CD8-positive, alpha-beta memory T cell (primary cell): ENCODE results near the gene NCK2. TPM values are rescaled to one million over a fixed set of nuclear protein-coding genes. Genes with fewer than 3 reads are reported as not detected.

Experiments
- CTCF ChIA-PET: fragments of 350-600 bp; sonication (Branson Sonifier 250); formaldehyde crosslinking; loops from one replicate; lab custom pipeline; 2021; ENCODE audit warnings: antibody characterized with exemption; lab: Charles Lee
- POLR2A ChIA-PET: fragments of 350-600 bp; sonication (Branson Sonifier 250); formaldehyde crosslinking; loops from one replicate; lab custom pipeline; 2021; ENCODE audit warnings: antibody characterized with exemption; lab: Charles Lee
- DNase-seq, 5 donors: peaks; one replicate each; pipeline versions ENCODE4 v3.0.0 to v3.0.0-alpha.2; 2020 to 2022; ENCODE audit warnings: mixed read lengths in 1 of 5
- H3K27ac ChIP-seq: one replicate; pipeline ENCODE4 v1.7.0; 2013; ENCODE audit warnings: low read depth, mild to moderate bottlenecking, low read length, moderate library complexity
- H3K27me3 ChIP-seq: 2 replicates; pipeline ENCODE4 v1.7.0; 2013; ENCODE audit warnings: low read length, mild to moderate bottlenecking; ENCODE audit not compliant: insufficient read depth, poor library complexity, severe bottlenecking
- H3K36me3 ChIP-seq: 2 replicates; pipeline ENCODE4 v1.7.0; 2013; ENCODE audit warnings: mild to moderate bottlenecking, low read length, moderate library complexity; ENCODE audit not compliant: insufficient read depth
- H3K4me1 ChIP-seq: 2 replicates; pipeline ENCODE4 v1.7.0; 2013; ENCODE audit warnings: mild to moderate bottlenecking, low read length, moderate library complexity; ENCODE audit not compliant: insufficient read depth
- H3K4me3 ChIP-seq: 2 replicates; pipeline ENCODE4 v1.7.0; 2013; ENCODE audit warnings: mild to moderate bottlenecking, low read length
- H3K9me3 ChIP-seq: 2 replicates; pipeline ENCODE4 v1.7.0; 2013; ENCODE audit warnings: mild to moderate bottlenecking, low read length
- H3K27ac Mint-ChIP-seq, 8 donors: one replicate each; pipeline ENCODE4 v1.8.0; 2020 to 2021; ENCODE audit warnings: mixed read lengths in 8 of 8, mild to moderate bottlenecking in 6 of 8, inconsistent platforms in 3 of 8, moderate library complexity in 3 of 8
- H3K27me3 Mint-ChIP-seq, 2 donors: one replicate each; pipeline ENCODE4 v1.8.0; 2020 to 2021; ENCODE audit warnings: mixed read lengths in 2 of 2, mild to moderate bottlenecking in 1 of 2, moderate library complexity in 1 of 2
- H3K36me3 Mint-ChIP-seq, 3 donors: one replicate each; pipeline ENCODE4 v1.8.0; 2020 to 2021; ENCODE audit warnings: mixed read lengths in 3 of 3, inconsistent platforms in 1 of 3, mild to moderate bottlenecking in 1 of 3
- H3K4me1 Mint-ChIP-seq, 3 donors: one replicate each; pipeline ENCODE4 v1.8.0; 2020 to 2021; ENCODE audit warnings: mixed read lengths in 3 of 3, inconsistent platforms in 1 of 3, mild to moderate bottlenecking in 1 of 3
- H3K4me3 Mint-ChIP-seq, 7 donors: one replicate each; pipeline ENCODE4 v1.8.0; 2020 to 2021; ENCODE audit warnings: mixed read lengths in 7 of 7, mild to moderate bottlenecking in 6 of 7, moderate library complexity in 4 of 7, inconsistent platforms in 2 of 7
- H3K9me3 Mint-ChIP-seq, 5 donors: one replicate each; pipeline ENCODE4 v1.8.0; 2020 to 2022; ENCODE audit warnings: mixed read lengths in 5 of 5, mild to moderate bottlenecking in 3 of 5, moderate library complexity in 2 of 5, inconsistent platforms in 1 of 5
- polyA plus RNA-seq: library from polyadenylated mRNA; unstranded; fragments of 300-500 nt; fragmentation: Illumina TruSeq; gene quantifications from one replicate; pipeline ENCODE4 v1.2.3, GENCODE V29; 2021
- total RNA-seq, 2 experiments: library from RNA; stranded (reverse); gene quantifications; one replicate each; pipeline ENCODE4 v1.2.3, GENCODE V29; 2021

The NCK2 gene
- total and polyA plus RNA-seq, 3 experiments from 2014 or later: 72.4 to 77.9 (median 76.1) TPM

- H3K36me3 ChIP-seq: no peaks in the 10 kb centered on the region
- Mint-ChIP-seq H3K27me3 (peaks cover 0 to 3% of the 10 kb centered on the region in 2 donors), H3K4me3 (peak overlapping the region in 6 of 7 donors; percentile 35 to 83 (median 78))
Observed at GRCh38 chr2:105793196-105793975, 48.7 kb downstream of the NCK2 start.

GRCh38 chr2:105794926-105795574 is 50.3 kb downstream of the NCK2 start:
- no peaks in the 10 kb centered on the region for H3K36me3 ChIP-seq
- Mint-ChIP-seq H3K4me1 (peaks cover 91 to 99% (median 98%) of the 10 kb centered on the region in 3 donors), H3K9me3 (no peaks in the 10 kb centered on the region), H3K27me3 (peaks cover 0 to 3% of the 10 kb centered on the region in 2 donors), H3K27ac (peak overlapping the region; percentile 85 to 98 (median 94)), H3K36me3 (peaks cover 0 to 6% (median 6%) of the 10 kb centered on the region in 3 donors), H3K4me3 (peak overlapping the region; percentile 65 to 92 (median 79))
- peaks cover 97% of the 10 kb centered on the region for H3K4me1 ChIP-seq
- ChIA-PET POLR2A (no interaction called here), CTCF (interaction anchor here (6.0 kb wide), 1 partner anchor 7 kb away, joined by 25 read pairs; no protein-coding TSS in a partner anchor)
- DNase-seq: no peak
- H3K27me3 ChIP-seq: no peaks in the 10 kb centered on the region
- H3K9me3 ChIP-seq: no peaks in the 10 kb centered on the region
- H3K4me3 ChIP-seq: peak overlapping the region; percentile 24
- no peak overlapping the region for H3K27ac ChIP-seq

More at GRCh38 chr2:105793196-105793975, 48.7 kb downstream of the NCK2 start:
- peak overlapping the region; percentile 5 for H3K4me3 ChIP-seq
- ChIA-PET POLR2A (interaction anchor here (0.7 to 0.9 kb wide), 2 partner anchors 15 to 19 kb away, joined by 4 to 7 read pairs; no protein-coding TSS in a partner anchor), CTCF (interaction anchor here (1.9 kb wide), 1 partner anchor 302 kb away, joined by 4 read pairs; no protein-coding TSS in a partner anchor)
- DNase-seq: no peak
- H3K27ac Mint-ChIP-seq: peak overlapping the region; percentile 80 to 96 (median 93)
- H3K36me3 Mint-ChIP-seq: peaks cover 0 to 9% (median 7%) of the 10 kb centered on the region in 3 donors
- H3K9me3 ChIP-seq: no peaks in the 10 kb centered on the region
- H3K27me3 ChIP-seq: no peaks in the 10 kb centered on the region
- peaks cover 97% of the 10 kb centered on the region for H3K4me1 ChIP-seq
- no peak overlapping the region for H3K27ac ChIP-seq
- peaks cover 91 to 99% (median 97%) of the 10 kb centered on the region in 3 donors for H3K4me1 Mint-ChIP-seq
- no peaks in the 10 kb centered on the region for H3K9me3 Mint-ChIP-seq

GRCh38 chr2:105795575-105795934 is 50.8 kb downstream of the NCK2 start:
- no peak for DNase-seq
- CTCF ChIA-PET: interaction anchor here (6.0 kb wide), 1 partner anchor 8 kb away, joined by 25 read pairs; no protein-coding TSS in a partner anchor

GRCh38 chr2:105796131-105796638 is 51.5 kb downstream of the NCK2 start:
- H3K27me3 ChIP-seq: no peaks in the 10 kb centered on the region
- H3K4me3 ChIP-seq: peak overlapping the region; percentile 24
- Mint-ChIP-seq H3K4me3 (peak overlapping the region; percentile 65 to 92 (median 79)), H3K9me3 (no peaks in the 10 kb centered on the region), H3K4me1 (peaks cover 91 to 99% (median 98%) of the 10 kb centered on the region in 3 donors), H3K36me3 (peaks cover 0 to 10% (median 8%) of the 10 kb centered on the region in 3 donors), H3K27me3 (peaks cover 0 to 4% of the 10 kb centered on the region in 2 donors), H3K27ac (peak overlapping the region; percentile 85 to 98 (median 94))
- H3K9me3 ChIP-seq: no peaks in the 10 kb centered on the region
- POLR2A ChIA-PET: no interaction called here
- H3K27ac ChIP-seq: no peak overlapping the region
- no peaks in the 10 kb centered on the region for H3K36me3 ChIP-seq
- H3K4me1 ChIP-seq: peaks cover 97% of the 10 kb centered on the region
- peak in 2 of 5 donors; percentile 61 to 63 for DNase-seq
- CTCF ChIA-PET: interaction anchor here (1.4 to 6.0 kb wide), 2 partner anchors 8 to 138 kb away, joined by 3 to 25 read pairs; no protein-coding TSS in a partner anchor

More at GRCh38 chr2:105795575-105795934, 50.8 kb downstream of the NCK2 start:
- Histone ChIP-seq H3K27me3 (no peaks in the 10 kb centered on the region), H3K36me3 (no peaks in the 10 kb centered on the region), H3K4me3 (peak overlapping the region; percentile 24), H3K27ac (no peak overlapping the region), H3K9me3 (no peaks in the 10 kb centered on the region), H3K4me1 (peaks cover 97% of the 10 kb centered on the region)
- Mint-ChIP-seq H3K36me3 (peaks cover 0 to 7% (median 7%) of the 10 kb centered on the region in 3 donors), H3K4me3 (peak overlapping the region; percentile 65 to 92 (median 79)), H3K4me1 (peaks cover 91 to 99% (median 98%) of the 10 kb centered on the region in 3 donors), H3K27ac (peak overlapping the region; percentile 85 to 98 (median 94)), H3K27me3 (peaks cover 0 to 3% of the 10 kb centered on the region in 2 donors), H3K9me3 (no peaks in the 10 kb centered on the region)
- POLR2A ChIA-PET: no interaction called here

GRCh38 chr2:105796791-105797190 is 52.1 kb downstream of the NCK2 start:
- Histone ChIP-seq H3K4me3 (no peak overlapping the region), H3K4me1 (peaks cover 97% of the 10 kb centered on the region), H3K9me3 (no peaks in the 10 kb centered on the region), H3K27ac (peak overlapping the region; percentile 33), H3K27me3 (no peaks in the 10 kb centered on the region), H3K36me3 (no peaks in the 10 kb centered on the region)
- Mint-ChIP-seq H3K27me3 (peaks cover 0 to 3% of the 10 kb centered on the region in 2 donors), H3K27ac (peak overlapping the region; percentile 91 to 99 (median 94)), H3K4me3 (peak overlapping the region; percentile 63 to 92 (median 83)), H3K36me3 (peaks cover 0 to 13% (median 7%) of the 10 kb centered on the region in 3 donors), H3K9me3 (no peaks in the 10 kb centered on the region), H3K4me1 (peaks cover 91 to 99% (median 98%) of the 10 kb centered on the region in 3 donors)
- CTCF ChIA-PET: interaction anchor here (1.4 to 6.0 kb wide), 2 partner anchors 9 to 137 kb away, joined by 3 to 25 read pairs; no protein-coding TSS in a partner anchor
- POLR2A ChIA-PET: no interaction called here
- no peak for DNase-seq

GRCh38 chr2:105797298-105797819 is 52.6 kb downstream of the NCK2 start:
- Histone ChIP-seq H3K27me3 (no peaks in the 10 kb centered on the region), H3K9me3 (no peaks in the 10 kb centered on the region), H3K36me3 (no peaks in the 10 kb centered on the region), H3K4me3 (peak overlapping the region; percentile 54), H3K4me1 (peaks cover 97% of the 10 kb centered on the region), H3K27ac (peak overlapping the region; percentile 33)
- H3K9me3 Mint-ChIP-seq: no peaks in the 10 kb centered on the region
- peak overlapping the region; percentile 63 to 85 (median 82) for H3K4me3 Mint-ChIP-seq
- ChIA-PET CTCF (interaction anchor here (0.9 to 6.0 kb wide), 7 partner anchors 10 to 298 kb away, joined by 3 to 25 read pairs (median 4); no protein-coding TSS in a partner anchor), POLR2A (interaction anchor here (0.9 to 1.4 kb wide), 8 partner anchors 10 to 299 kb away, joined by 3 to 5 read pairs (median 3); no protein-coding TSS in a partner anchor)
- peak in 3 of 5 donors; percentile 56 to 68 (median 66) for DNase-seq
- peaks cover 0 to 3% of the 10 kb centered on the region in 2 donors for H3K27me3 Mint-ChIP-seq
- H3K27ac Mint-ChIP-seq: peak overlapping the region; percentile 91 to 99 (median 94)
- H3K4me1 Mint-ChIP-seq: peaks cover 91 to 99% (median 98%) of the 10 kb centered on the region in 3 donors
- H3K36me3 Mint-ChIP-seq: peaks cover 0 to 16% (median 10%) of the 10 kb centered on the region in 3 donors

GRCh38 chr2:105798595-105798994 is 53.9 kb downstream of the NCK2 start:
- Histone ChIP-seq H3K27me3 (no peaks in the 10 kb centered on the region), H3K27ac (peak overlapping the region; percentile 33), H3K36me3 (no peaks in the 10 kb centered on the region), H3K4me3 (peak overlapping the region; percentile 54), H3K4me1 (peaks cover 97% of the 10 kb centered on the region), H3K9me3 (no peaks in the 10 kb centered on the region)
- ChIA-PET POLR2A (interaction anchor here (0.7 to 2.0 kb wide), 12 partner anchors 10 to 296 kb away, joined by 3 to 7 read pairs (median 4); no protein-coding TSS in a partner anchor), CTCF (interaction anchor here (1.2 to 6.0 kb wide), 8 partner anchors 11 to 222 kb away, joined by 3 to 25 read pairs (median 5); no protein-coding TSS in a partner anchor)
- Mint-ChIP-seq H3K36me3 (peaks cover 5 to 15% (median 13%) of the 10 kb centered on the region in 3 donors), H3K9me3 (no peaks in the 10 kb centered on the region), H3K27ac (peak overlapping the region; percentile 91 to 99 (median 94)), H3K4me3 (peak overlapping the region; percentile 63 to 85 (median 79)), H3K27me3 (peaks cover 0 to 1% of the 10 kb centered on the region in 2 donors), H3K4me1 (peaks cover 91 to 99% (median 98%) of the 10 kb centered on the region in 3 donors)
- peak in 4 of 5 donors; percentile 41 to 76 (median 72) for DNase-seq
